Vagina (tissue), 2 donors: ENCODE measurements around the gene ST8SIA2.

Experiments
- POLR2A ChIP-seq, 2 donors: fragments of 450-650 bp; IDR thresholded peaks; one replicate each; pipeline ENCODE4 v1.6.1; 2017; ENCODE audit warnings: antibody characterized with exemption in 2 of 2, mild to moderate bottlenecking in 2 of 2, moderate library complexity in 2 of 2
- POLR2AphosphoS5 ChIP-seq, 2 donors: sonication (generic); formaldehyde crosslinking; IDR thresholded peaks; one replicate each; pipeline ENCODE4 v1.9.0; 2017; ENCODE audit warnings: antibody characterized with exemption in 2 of 2, mild to moderate bottlenecking in 2 of 2, low read depth in 1 of 2; ENCODE audit not compliant: insufficient read depth in 1 of 2
- TF ChIP-seq, protein P1 (sequence below), 3 experiments: fragments of 450-650 bp in 2 of 3; fragments of 200-600 bp in 1 of 3; sonication (generic) in 1 of 3; IDR thresholded peaks; one replicate each; pipeline ENCODE4 v1.5.1; 2017 to 2019; ENCODE audit warnings: antibody characterized with exemption in 3 of 3, mild to moderate bottlenecking in 2 of 3, moderate library complexity in 2 of 3

DNA sequence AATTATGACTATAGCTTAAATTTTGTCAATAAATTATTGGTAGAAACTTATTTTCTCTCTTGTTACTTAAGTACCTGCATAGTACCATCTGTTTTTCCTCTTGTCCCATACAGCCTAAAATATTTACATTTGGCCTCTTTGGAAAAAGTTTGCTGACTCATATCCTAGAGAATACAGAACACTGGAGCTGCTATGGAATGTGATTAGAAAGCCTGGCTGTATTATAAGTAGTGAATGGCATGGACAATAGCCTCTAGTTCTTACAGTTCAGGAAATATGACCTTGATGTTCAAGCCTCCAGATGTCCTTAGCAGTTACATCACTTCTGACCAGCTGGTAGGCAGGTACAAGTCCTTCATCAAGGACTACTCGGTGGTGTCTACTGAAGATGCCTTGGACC lies 28.3 kb downstream of the ST8SIA2 start:
- TF ChIP-seq POLR2A (IDR thresholded peaks at IDR 0.05) (no peak), POLR2AphosphoS5 (IDR thresholded peaks at IDR 0.05; ENCODE audit: insufficient read depth in 1 of 2, low read depth in 1 of 2) (no peak)
- TF ChIP-seq, protein P1, sequence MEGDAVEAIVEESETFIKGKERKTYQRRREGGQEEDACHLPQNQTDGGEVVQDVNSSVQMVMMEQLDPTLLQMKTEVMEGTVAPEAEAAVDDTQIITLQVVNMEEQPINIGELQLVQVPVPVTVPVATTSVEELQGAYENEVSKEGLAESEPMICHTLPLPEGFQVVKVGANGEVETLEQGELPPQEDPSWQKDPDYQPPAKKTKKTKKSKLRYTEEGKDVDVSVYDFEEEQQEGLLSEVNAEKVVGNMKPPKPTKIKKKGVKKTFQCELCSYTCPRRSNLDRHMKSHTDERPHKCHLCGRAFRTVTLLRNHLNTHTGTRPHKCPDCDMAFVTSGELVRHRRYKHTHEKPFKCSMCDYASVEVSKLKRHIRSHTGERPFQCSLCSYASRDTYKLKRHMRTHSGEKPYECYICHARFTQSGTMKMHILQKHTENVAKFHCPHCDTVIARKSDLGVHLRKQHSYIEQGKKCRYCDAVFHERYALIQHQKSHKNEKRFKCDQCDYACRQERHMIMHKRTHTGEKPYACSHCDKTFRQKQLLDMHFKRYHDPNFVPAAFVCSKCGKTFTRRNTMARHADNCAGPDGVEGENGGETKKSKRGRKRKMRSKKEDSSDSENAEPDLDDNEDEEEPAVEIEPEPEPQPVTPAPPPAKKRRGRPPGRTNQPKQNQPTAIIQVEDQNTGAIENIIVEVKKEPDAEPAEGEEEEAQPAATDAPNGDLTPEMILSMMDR (IDR thresholded peaks at IDR 0.05) = no peak
